ENCODE measurements around the gene MTUS2. TPM values are rescaled to one million over a fixed set of nuclear protein-coding genes. Genes with fewer than 3 reads are reported as not detected.

The MTUS2 gene
- total RNA-seq, 1 experiment from 2014 or later = 1.7 TPM

DNA sequence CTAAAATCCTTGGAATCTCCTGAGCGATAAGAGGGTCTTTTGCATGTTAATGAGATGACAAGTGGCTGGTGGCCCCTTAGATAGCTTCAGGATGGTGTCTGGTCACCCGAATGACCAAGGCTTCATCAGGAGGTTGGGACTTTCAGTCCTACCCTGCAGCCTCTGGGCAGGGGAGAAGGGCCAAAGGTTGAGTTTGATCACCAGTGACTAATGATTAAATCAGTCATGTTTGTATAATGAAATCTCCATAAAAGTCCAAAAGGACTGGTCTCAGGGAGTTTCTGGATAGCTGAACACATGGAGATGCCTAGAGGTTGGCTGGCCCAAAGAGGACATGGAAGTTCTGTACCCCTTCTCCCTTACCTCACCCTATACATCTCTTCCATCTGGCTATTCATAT lies 316.2 kb downstream of the MTUS2 start:
- Histone ChIP-seq H3K36me3 (ENCODE audit: control insufficient read depth, insufficient read depth, low read length) (no peaks in the 10 kb centered on the region), H3K4me1 (no peaks in the 10 kb centered on the region), H3K4me3 (ENCODE audit: low read depth, low read length) (no peak overlapping the region), H3K9me3 (no peaks in the 10 kb centered on the region), H3K27me3 (replicated peaks; ENCODE audit: control insufficient read depth, insufficient read depth, low read length) (no peaks in the 10 kb centered on the region)
- peaks cover 13% of the 10 kb centered on the region for H3K9me3 Mint-ChIP-seq (ENCODE audit: unreplicated experiment)
- no peak for TF ChIP-seq CTCF (IDR thresholded peaks at IDR 0.05; ENCODE audit: insufficient read depth in 1 of 2, low read depth in 1 of 2, low read length in 1 of 2, severe bottlenecking in 1 of 2, unreplicated experiment in 1 of 2)
- CTCF ChIA-PET = no interaction called here
- H3K27me3 Mint-ChIP-seq (ENCODE audit: insufficient read depth, unreplicated experiment) = peaks cover 7% of the 10 kb centered on the region
- H3K27ac Mint-ChIP-seq (ENCODE audit: unreplicated experiment) = no peak overlapping the region
- H3K4me3 Mint-ChIP-seq (ENCODE audit: unreplicated experiment) = no peak overlapping the region
- H3K4me1 Mint-ChIP-seq (ENCODE audit: low read depth, unreplicated experiment) = no peaks in the 10 kb centered on the region
- POLR2A ChIA-PET = no interaction called here
- intact Hi-C loops (cut with micrococcal nuclease; ENCODE audit: unreplicated experiment) = no loop called here
- H3K36me3 Mint-ChIP-seq (ENCODE audit: insufficient read depth, unreplicated experiment) = no peaks in the 10 kb centered on the region
- BruUV-seq (replicated peaks) = no TSS peak
- no peak for DNase-seq

GRCh38 chr13:29137016-29137415 lies 316.9 kb downstream of the MTUS2 start:
- Mint-ChIP-seq H3K27ac (ENCODE audit: unreplicated experiment) (no peak overlapping the region), H3K4me1 (ENCODE audit: low read depth, unreplicated experiment) (no peaks in the 10 kb centered on the region), H3K4me3 (ENCODE audit: unreplicated experiment) (no peak overlapping the region), H3K27me3 (ENCODE audit: insufficient read depth, unreplicated experiment) (peaks cover 7% of the 10 kb centered on the region), H3K9me3 (ENCODE audit: unreplicated experiment) (peaks cover 13% of the 10 kb centered on the region), H3K36me3 (ENCODE audit: insufficient read depth, unreplicated experiment) (no peaks in the 10 kb centered on the region)
- Histone ChIP-seq H3K36me3 (ENCODE audit: control insufficient read depth, insufficient read depth, low read length) (no peaks in the 10 kb centered on the region), H3K27me3 (replicated peaks; ENCODE audit: control insufficient read depth, insufficient read depth, low read length) (no peaks in the 10 kb centered on the region), H3K4me1 (no peaks in the 10 kb centered on the region), H3K4me3 (ENCODE audit: low read depth, low read length) (no peak overlapping the region), H3K9me3 (no peaks in the 10 kb centered on the region)
- TF ChIP-seq CTCF (IDR thresholded peaks at IDR 0.05; ENCODE audit: insufficient read depth in 1 of 2, low read depth in 1 of 2, low read length in 1 of 2, severe bottlenecking in 1 of 2, unreplicated experiment in 1 of 2) = no peak
- ChIA-PET POLR2A (no interaction called here), CTCF (no interaction called here)
- intact Hi-C loops (cut with micrococcal nuclease; ENCODE audit: unreplicated experiment) = no loop called here
- no TSS peak for BruUV-seq (replicated peaks)
- no peak for DNase-seq

DNA sequence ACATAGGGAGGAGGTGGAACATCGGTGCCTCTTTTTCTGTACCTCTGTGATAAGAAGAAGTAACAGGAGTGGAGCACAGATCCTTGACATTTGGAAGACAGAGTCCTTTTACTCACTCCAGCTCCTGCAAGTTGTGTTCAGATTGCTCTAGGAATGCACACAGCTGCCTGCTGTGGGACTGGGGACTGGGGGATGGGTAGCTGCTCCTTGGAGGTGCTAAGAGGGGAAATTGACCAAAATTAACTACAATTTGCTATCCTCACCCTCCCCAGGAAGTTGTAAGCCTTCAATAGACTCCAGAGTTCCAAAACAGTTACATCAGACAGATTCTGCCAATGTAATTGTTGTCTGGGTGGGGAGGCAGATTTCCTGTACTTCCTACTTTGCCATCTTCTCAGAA lies 317.9 kb downstream of the MTUS2 start:
- Histone ChIP-seq H3K9me3 (no peaks in the 10 kb centered on the region), H3K4me1 (no peaks in the 10 kb centered on the region), H3K4me3 (ENCODE audit: low read depth, low read length) (no peak overlapping the region), H3K27me3 (replicated peaks; ENCODE audit: control insufficient read depth, insufficient read depth, low read length) (no peaks in the 10 kb centered on the region), H3K36me3 (ENCODE audit: control insufficient read depth, insufficient read depth, low read length) (no peaks in the 10 kb centered on the region)
- intact Hi-C loops (cut with micrococcal nuclease; ENCODE audit: unreplicated experiment) = no loop called here
- H3K4me3 Mint-ChIP-seq (ENCODE audit: unreplicated experiment) = no peak overlapping the region
- BruUV-seq (replicated peaks) = no TSS peak
- DNase-seq = no peak
- ChIA-PET CTCF (no interaction called here), POLR2A (no interaction called here)
- H3K9me3 Mint-ChIP-seq (ENCODE audit: unreplicated experiment) = peaks cover 13% of the 10 kb centered on the region
- H3K27ac Mint-ChIP-seq (ENCODE audit: unreplicated experiment) = no peak overlapping the region
- no peaks in the 10 kb centered on the region for H3K36me3 Mint-ChIP-seq (ENCODE audit: insufficient read depth, unreplicated experiment)
- H3K4me1 Mint-ChIP-seq (ENCODE audit: low read depth, unreplicated experiment) = no peaks in the 10 kb centered on the region
- peaks cover 7% of the 10 kb centered on the region for H3K27me3 Mint-ChIP-seq (ENCODE audit: insufficient read depth, unreplicated experiment)
- no peak for TF ChIP-seq CTCF (IDR thresholded peaks at IDR 0.05; ENCODE audit: insufficient read depth in 1 of 2, low read depth in 1 of 2, low read length in 1 of 2, severe bottlenecking in 1 of 2, unreplicated experiment in 1 of 2)
